Right ventricle myocardium inferior (tissue), 1 donor: ENCODE results near the gene TRAK1. TPM values are rescaled to one million over a fixed set of nuclear protein-coding genes. Genes with fewer than 3 reads are reported as not detected.
A peak's percentile ranks its signal among the peaks of the same experiment; 100 is the strongest.

Experiments used
- ATAC-seq: fragments of 200-7000 bp; cut with Tn5 transposase; one replicate; pipeline ENCODE4 v1.9.1; 2020; ENCODE audit warnings: mild to moderate bottlenecking, moderate library complexity
- DNase-seq: peaks from one replicate; pipeline ENCODE4 v3.0.0; 2021; ENCODE audit errors: missing footprints
- intact Hi-C: fragments of 100-400 bp; cut with DNase I; formaldehyde crosslinking; loops from one replicate; pipeline ENCODE4 v1.11.0; 2022
- total RNA-seq: library from RNA; stranded (reverse); fragmentation: NEBNext Ultra II Directional; extraction: Animal tissue kit (Norgen Biotek cat#: 25700); gene quantifications from one replicate; pipeline ENCODE4 v1.2.1, GENCODE V29; 2021
- donor health status: DM: no; HTN: yes; CAD: no; lungs with severe emphysema.

The TRAK1 gene
- total RNA-seq, 1 donor from 2014 or later = 267 TPM

GRCh38 chr3:42139621-42140453, 48.7 kb downstream of the TRAK1 start:
- intact Hi-C loops = no loop called here

GRCh38 chr3:42140665-42141203, 49.6 kb downstream of the TRAK1 start:
- DNase-seq (no peak), ATAC-seq (no peak)
- intact Hi-C loops = no loop called here

More at GRCh38 chr3:42139621-42140453, 48.7 kb downstream of the TRAK1 start:
- no peak for ATAC-seq
- no peak for DNase-seq

GRCh38 chr3:42143440-42143839, 52.3 kb downstream of the TRAK1 start:
- DNase-seq = no peak
- no peak for ATAC-seq
- intact Hi-C loops = no loop called here

GRCh38 chr3:42144209-42144608, 53.1 kb downstream of the TRAK1 start:
- DNase-seq (no peak), ATAC-seq (no peak)
- intact Hi-C loops = no loop called here

- ATAC-seq (no peak), DNase-seq (no peak)
- intact Hi-C loops = no loop called here
Observed at GRCh38 chr3:42148086-42148848, 57.1 kb downstream of the TRAK1 start.

GRCh38 chr3:42148982-42149432, 57.9 kb downstream of the TRAK1 start:
- ATAC-seq = peak; percentile 95
- peak; percentile 80 for DNase-seq
- intact Hi-C loops = no loop called here

GRCh38 chr3:42149532-42149931, 58.4 kb downstream of the TRAK1 start:
- no peak for ATAC-seq
- no peak for DNase-seq
- intact Hi-C loops = no loop called here

GRCh38 chr3:42149975-42150374, 58.8 kb downstream of the TRAK1 start:
- ATAC-seq = no peak
- intact Hi-C loops = no loop called here

GRCh38 chr3:42151596-42152168, 60.5 kb downstream of the TRAK1 start:
- ATAC-seq (no peak), DNase-seq (no peak)
- intact Hi-C loops = no loop called here

More at GRCh38 chr3:42149975-42150374, 58.8 kb downstream of the TRAK1 start:
- DNase-seq = no peak

GRCh38 chr3:42152193-42152592, 61.0 kb downstream of the TRAK1 start:
- intact Hi-C loops = no loop called here
- ATAC-seq = no peak
- no peak for DNase-seq

- intact Hi-C loops = no loop called here
- DNase-seq (no peak), ATAC-seq (peak; percentile 42)
Observed at GRCh38 chr3:42153039-42153438, 61.9 kb downstream of the TRAK1 start.

- ATAC-seq (no peak), DNase-seq (no peak)
- intact Hi-C loops = no loop called here
Observed at GRCh38 chr3:42157540-42158538, 66.7 kb downstream of the TRAK1 start.

GRCh38 chr3:42159147-42159546, 68.0 kb downstream of the TRAK1 start:
- DNase-seq (no peak), ATAC-seq (no peak)
- intact Hi-C loops = no loop called here

GRCh38 chr3:42159706-42160472, 68.7 kb downstream of the TRAK1 start:
- intact Hi-C loops = no loop called here
- ATAC-seq (peak; percentile 85), DNase-seq (peak; percentile 71)

GRCh38 chr3:42161050-42161935, 70.1 kb downstream of the TRAK1 start:
- intact Hi-C loops = no loop called here
- ATAC-seq (no peak), DNase-seq (peak; percentile 23)

GRCh38 chr3:42162462-42162861, 71.3 kb downstream of the TRAK1 start:
- intact Hi-C loops = no loop called here
- ATAC-seq (no peak), DNase-seq (no peak)
